HG02884 (cell line): Measurements from ENCODE around the gene CD99.
"Not testable (repeated sequence)": the region's sequence is repeated elsewhere in the genome, so short reads cannot be mapped to it uniquely, and the experiment has no call there.

Experiments
- ATAC-seq: cut with Tn5 transposase; IDR thresholded peaks from one replicate; pipeline ENCODE4 v1.9.1; 2021; ENCODE audit warnings: mild to moderate bottlenecking, moderate library complexity; ENCODE audit not compliant: unreplicated experiment

CD99 gene

DNA sequence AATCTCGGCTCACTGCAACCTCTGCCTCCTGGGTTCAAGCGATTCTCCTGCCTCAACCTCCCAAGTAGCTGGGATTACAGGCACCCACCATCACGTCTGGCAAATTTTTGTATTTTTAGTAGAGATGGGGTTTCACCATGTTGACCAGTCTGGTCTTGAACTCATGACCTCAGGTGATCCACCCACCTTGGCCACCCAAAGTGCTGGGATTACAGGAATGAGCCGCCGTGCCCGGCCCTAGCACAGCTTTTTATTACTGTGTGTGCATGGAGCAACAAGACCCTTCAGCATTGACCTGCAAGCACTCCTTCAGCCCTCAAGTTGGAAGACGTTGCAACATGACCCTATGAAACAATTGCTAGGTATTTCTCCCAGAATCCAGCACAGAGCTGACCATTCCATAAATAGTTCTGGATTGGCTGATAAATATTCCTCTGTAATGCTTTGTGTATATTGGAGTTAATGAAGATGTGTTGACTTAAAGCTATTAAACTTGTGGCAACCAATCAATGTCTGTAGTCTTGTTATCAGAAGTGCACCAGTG is 15.4 kb upstream of the CD99 start:
- not testable (repeated sequence) for ATAC-seq

GRCh38 chrX:2676794-2677675 is 14.1 kb upstream of the CD99 start:
- ATAC-seq = no peak

DNA sequence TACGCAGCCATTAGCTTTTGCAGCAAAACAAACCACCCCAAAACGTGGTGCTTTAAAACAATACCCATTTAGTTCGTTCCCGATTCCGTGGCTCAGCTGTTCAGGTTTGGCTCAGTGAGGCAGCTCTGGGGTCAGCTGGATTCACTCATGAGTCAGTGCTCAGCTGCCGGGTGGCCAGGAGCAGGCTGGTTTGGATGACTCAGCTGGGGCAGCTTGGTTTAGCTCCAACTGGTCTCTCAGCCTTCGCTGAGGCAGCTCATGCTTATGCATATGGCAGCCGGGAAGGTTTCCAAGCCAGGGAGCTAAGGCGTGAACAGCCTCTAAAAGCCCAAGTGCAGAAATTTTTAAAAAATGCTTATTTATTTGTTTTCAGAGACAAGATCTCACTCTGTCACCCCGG is 13.3 kb upstream of the CD99 start:
- no peak for ATAC-seq

GRCh38 chrX:2678583-2678982 is 12.5 kb upstream of the CD99 start:
- no peak for ATAC-seq

GRCh38 chrX:2679534-2680485 is 11.3 kb upstream of the CD99 start:
- ATAC-seq = no peak

- ATAC-seq = no peak
These were observed 10.4 kb upstream of the CD99 start for GRCh38 chrX:2680486-2681348.

GRCh38 chrX:2682565-2683177 is 8.4 kb upstream of the CD99 start:
- no peak for ATAC-seq

- no peak for ATAC-seq
These were observed 6.8 kb upstream of the CD99 start for GRCh38 chrX:2684256-2684655.

DNA sequence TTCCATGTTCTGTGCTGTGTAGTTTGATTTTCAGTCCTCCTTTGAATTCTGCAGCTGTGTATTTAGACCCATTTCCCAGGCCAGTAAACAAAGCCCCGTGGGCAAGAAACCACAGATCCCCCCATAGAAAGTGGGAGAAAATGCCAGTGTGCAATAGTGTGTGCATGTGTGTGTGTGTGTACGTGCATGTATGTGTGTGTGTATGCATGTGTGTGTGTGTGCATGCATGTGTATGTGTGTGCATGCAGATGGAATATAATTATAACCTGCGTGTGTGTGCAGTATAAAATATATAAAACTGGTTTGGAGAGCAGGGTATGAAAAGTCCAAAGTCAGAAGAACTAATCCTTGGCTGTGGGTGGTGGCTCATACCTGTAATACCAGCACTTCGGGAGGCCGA is 5.2 kb upstream of the CD99 start:
- ATAC-seq = no peak

DNA sequence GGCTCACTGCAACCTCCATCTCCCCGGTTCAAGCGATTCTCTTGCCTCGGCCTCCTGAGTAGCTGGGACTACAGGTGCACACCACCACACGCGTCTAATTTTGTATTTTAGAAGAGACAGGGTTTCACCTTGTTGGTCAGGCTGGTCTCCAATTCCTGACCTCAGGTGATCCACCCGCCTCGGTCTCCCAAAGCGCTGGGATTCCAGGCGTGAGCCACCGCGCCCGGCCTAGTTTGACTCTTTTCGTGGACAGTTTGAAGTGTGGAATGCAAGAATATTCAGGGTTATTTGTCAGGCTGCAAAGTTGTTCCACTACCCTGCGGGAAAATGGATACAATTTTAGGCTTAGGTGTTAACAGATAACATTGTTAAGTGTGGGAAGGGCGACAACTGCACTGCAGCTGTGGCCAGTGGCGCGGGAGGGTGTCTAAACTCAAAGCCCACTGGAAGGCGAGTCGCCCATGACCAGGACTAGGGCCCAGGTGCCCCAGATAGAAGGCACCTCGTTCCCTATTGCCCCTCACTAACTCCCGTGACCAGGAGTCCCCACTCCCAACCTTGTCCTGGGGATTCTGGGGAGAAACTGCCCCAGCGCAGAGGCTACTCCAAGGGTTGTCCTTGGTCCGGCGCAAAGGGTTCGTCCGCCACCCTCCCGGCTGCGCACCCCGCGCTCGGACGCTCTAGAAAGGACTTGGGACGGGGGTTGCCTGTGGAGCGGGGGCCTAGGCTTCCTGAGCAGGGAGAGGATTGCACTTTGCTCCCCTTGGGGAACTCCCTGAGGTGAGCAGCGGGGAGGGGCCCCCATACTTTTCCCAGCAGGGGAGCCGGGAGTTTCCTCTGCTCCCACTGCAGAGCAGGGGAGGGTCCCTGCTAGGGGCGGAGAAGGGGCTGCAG is 1.1 kb upstream of the CD99 start:
- no peak for ATAC-seq

GRCh38 chrX:2691543-2692220 is 587 bp downstream of the CD99 start:
- ATAC-seq = no peak

DNA sequence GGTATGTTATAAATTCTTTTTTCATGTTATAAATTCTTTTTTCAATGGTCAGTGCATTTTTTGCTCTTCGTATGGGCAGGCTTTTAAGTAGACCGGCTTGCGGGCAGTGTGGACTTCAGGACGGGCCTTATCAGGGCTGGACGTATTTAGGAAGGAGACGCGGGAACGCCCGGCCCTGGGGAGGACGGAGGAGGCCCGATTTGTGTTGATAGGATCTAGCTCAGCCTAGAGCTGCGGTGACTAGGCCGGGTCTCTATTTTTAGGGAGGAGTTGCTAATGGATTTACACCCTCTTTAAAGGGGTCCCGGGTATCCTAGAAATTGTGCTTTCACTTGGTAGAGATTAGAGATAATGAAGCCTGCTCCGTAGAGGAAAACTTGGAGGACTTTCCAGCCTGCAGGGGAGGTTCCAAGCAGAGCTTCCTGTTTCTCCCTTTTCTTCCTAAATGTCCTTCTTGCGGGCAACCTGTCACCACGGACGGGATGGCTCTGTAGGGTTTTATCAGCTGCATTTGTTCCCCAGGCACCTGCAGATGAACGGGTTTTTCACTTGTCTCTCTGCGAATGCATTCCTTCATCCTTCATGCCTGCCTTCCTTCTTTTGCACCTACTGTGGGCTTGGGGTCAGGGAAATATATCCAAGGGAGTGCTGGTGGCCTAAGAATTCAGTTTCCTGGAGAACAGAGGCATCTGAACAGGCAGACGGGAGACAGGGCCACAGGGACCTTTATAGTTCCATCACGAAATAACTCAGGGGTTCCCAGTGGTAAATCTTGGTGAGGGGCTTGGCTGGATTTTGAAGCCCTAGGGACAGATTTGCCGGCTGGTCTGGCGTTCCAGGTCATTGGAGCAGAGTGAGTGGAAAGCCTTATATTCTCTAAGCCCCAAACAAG is 1.4 kb downstream of the CD99 start:
- ATAC-seq = no peak

GRCh38 chrX:2693113-2694002 is 2.3 kb downstream of the CD99 start:
- no peak for ATAC-seq

- no peak for ATAC-seq
These were observed 3.8 kb downstream of the CD99 start for GRCh38 chrX:2694914-2695267.

DNA sequence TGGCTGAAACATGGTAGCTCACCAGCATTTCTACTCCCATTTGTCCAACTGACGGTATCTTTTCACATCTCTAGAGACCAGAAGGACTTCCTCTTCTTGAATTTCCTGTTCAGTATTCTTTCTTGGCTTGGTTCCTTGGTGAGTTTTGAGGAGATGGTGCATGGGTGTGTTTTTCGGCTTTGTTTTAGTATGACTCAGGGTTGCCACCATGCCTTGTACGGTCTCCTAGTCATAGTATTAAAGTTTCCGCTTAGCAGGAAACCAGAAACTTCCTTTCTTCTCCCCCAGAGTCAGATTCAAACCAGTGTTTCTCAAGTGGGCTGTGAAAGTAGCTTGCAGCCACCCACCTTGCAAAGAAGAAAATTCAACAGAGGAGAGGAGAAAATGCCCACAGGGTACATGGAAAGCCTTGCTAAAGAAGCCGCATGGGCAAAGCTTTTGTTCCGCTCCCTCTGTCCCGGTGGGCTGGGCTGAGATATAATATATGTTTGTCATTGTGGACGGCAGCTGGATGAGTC is 5.7 kb downstream of the CD99 start:
- peak; percentile 90 for ATAC-seq

GRCh38 chrX:2697306-2697705 is 6.2 kb downstream of the CD99 start:
- ATAC-seq = peak; percentile 23
